Caco-2 (cell line): ENCODE measurements around the gene SLC14A1. TPM values are rescaled to one million over a fixed set of nuclear protein-coding genes. Genes with fewer than 3 reads are reported as not detected.
A peak's percentile ranks its signal among the peaks of the same experiment; 100 is the strongest.

Source experiments
- BruUV-seq: library from RNA; stranded (reverse); fragments of 400-500 nt; replicated peaks from 2 replicates; lab custom pipeline; 2021; lab: Mats Ljungman, UMichigan
- CTCF ChIA-PET: fragments of 300-600 bp; sonication (Branson Sonifier 250); formaldehyde crosslinking; loops from one replicate; lab custom pipeline; 2022; ENCODE audit warnings: antibody characterized with exemption; lab: Charles Lee
- POLR2A ChIA-PET: fragments of 300-600 bp; sonication (Branson Sonifier 250); formaldehyde crosslinking; loops from one replicate; lab custom pipeline; 2022; ENCODE audit warnings: antibody characterized with exemption; lab: Charles Lee
- DNase-seq, 2 experiments: peaks; one replicate each; pipeline versions ENCODE4 v3.0.0 to v3.0.0-alpha.2; 2020 to 2022
- H3K27me3 ChIP-seq: replicated peaks from 2 replicates; pipeline ENCODE4 v1.6.0; 2011; ENCODE audit warnings: low read length; ENCODE audit not compliant: control insufficient read depth, insufficient read depth
- H3K36me3 ChIP-seq: 2 replicates; pipeline ENCODE4 v1.5.1; 2011; ENCODE audit warnings: low read length; ENCODE audit not compliant: control insufficient read depth, insufficient read depth
- H3K4me1 ChIP-seq: fragments of 250-450 bp; sonication (Bioruptor Pico); 2 replicates; pipeline ENCODE4 v1.5.1; 2020; ENCODE audit warnings: mild to moderate bottlenecking
- H3K4me3 ChIP-seq: 2 replicates; pipeline ENCODE4 v1.5.1; 2011; ENCODE audit warnings: low read depth, mild to moderate bottlenecking, control low read depth, low read length
- H3K9me3 ChIP-seq: fragments of 250-450 bp; sonication (Bioruptor Pico); 2 replicates; pipeline ENCODE4 v1.5.1; 2020; ENCODE audit warnings: mild to moderate bottlenecking, moderate library complexity
- H3K27ac Mint-ChIP-seq: one replicate; pipeline ENCODE4 v1.8.0; 2022; ENCODE audit warnings: mixed read lengths; ENCODE audit not compliant: unreplicated experiment
- H3K27me3 Mint-ChIP-seq: one replicate; pipeline ENCODE4 v1.8.0; 2022; ENCODE audit warnings: mixed read lengths; ENCODE audit not compliant: insufficient read depth, unreplicated experiment
- H3K36me3 Mint-ChIP-seq: one replicate; pipeline ENCODE4 v1.8.0; 2022; ENCODE audit warnings: mild to moderate bottlenecking, mixed read lengths; ENCODE audit not compliant: insufficient read depth, unreplicated experiment
- H3K4me1 Mint-ChIP-seq: one replicate; pipeline ENCODE4 v1.8.0; 2022; ENCODE audit warnings: low read depth, mixed read lengths; ENCODE audit not compliant: unreplicated experiment
- H3K4me3 Mint-ChIP-seq: one replicate; pipeline ENCODE4 v1.8.0; 2022; ENCODE audit warnings: mild to moderate bottlenecking, moderate library complexity, mixed read lengths; ENCODE audit not compliant: unreplicated experiment
- H3K9me3 Mint-ChIP-seq: one replicate; pipeline ENCODE4 v1.8.0; 2022; ENCODE audit warnings: mixed read lengths; ENCODE audit not compliant: unreplicated experiment
- CTCF ChIP-seq, 2 experiments: fragments of 200-600 bp in 1 of 2; IDR thresholded peaks; 1 replicate in 1 of 2; 2 replicates in 1 of 2; pipeline versions ENCODE4 v1.5.1 to v1.8.0; 2011 to 2022; ENCODE audit warnings: antibody characterized with exemption in 1 of 2, control low read depth in 1 of 2, inconsistent platforms in 1 of 2, low read depth in 1 of 2, low read length in 1 of 2, mild to moderate bottlenecking in 1 of 2, moderate library complexity in 1 of 2; ENCODE audit not compliant: insufficient read depth in 1 of 2, severe bottlenecking in 1 of 2, unreplicated experiment in 1 of 2
- intact Hi-C: fragments of 100-400 bp; cut with micrococcal nuclease; formaldehyde crosslinking; loops from one replicate; pipeline ENCODE4 v1.10.0; 2022; ENCODE audit not compliant: unreplicated experiment
- total RNA-seq: library from RNA; stranded (reverse); gene quantifications from 2 replicates; pipeline ENCODE4 v1.2.3, GENCODE V29; 2022

Gene SLC14A1
- total RNA-seq, 1 experiment from 2014 or later = not detected

- no peak overlapping the region for H3K4me3 ChIP-seq
- H3K4me3 Mint-ChIP-seq = no peak overlapping the region
- no peaks in the 10 kb centered on the region for H3K9me3 Mint-ChIP-seq
- H3K36me3 Mint-ChIP-seq = no peaks in the 10 kb centered on the region
- intact Hi-C loops = no loop called here
- ChIA-PET POLR2A (no interaction called here), CTCF (no interaction called here)
- no peak overlapping the region for H3K27ac Mint-ChIP-seq
- H3K9me3 ChIP-seq = no peaks in the 10 kb centered on the region
- no peak for DNase-seq
- no peaks in the 10 kb centered on the region for H3K4me1 Mint-ChIP-seq
- no peaks in the 10 kb centered on the region for H3K27me3 ChIP-seq
- TF ChIP-seq CTCF (IDR thresholded peaks at IDR 0.05; ENCODE audit: insufficient read depth in 1 of 2, low read depth in 1 of 2, low read length in 1 of 2, severe bottlenecking in 1 of 2, unreplicated experiment in 1 of 2) = no peak
- BruUV-seq = no TSS peak
- no peaks in the 10 kb centered on the region for H3K36me3 ChIP-seq
- H3K27me3 Mint-ChIP-seq = no peaks in the 10 kb centered on the region
- H3K4me1 ChIP-seq = no peaks in the 10 kb centered on the region
Observed at GRCh38 chr18:45775743-45776142, 51.8 kb downstream of the SLC14A1 start.

GRCh38 chr18:45777393-45777792 lies 53.4 kb downstream of the SLC14A1 start:
- H3K4me3 ChIP-seq = no peak overlapping the region
- H3K36me3 Mint-ChIP-seq = no peaks in the 10 kb centered on the region
- TF ChIP-seq CTCF (IDR thresholded peaks at IDR 0.05; ENCODE audit: insufficient read depth in 1 of 2, low read depth in 1 of 2, low read length in 1 of 2, severe bottlenecking in 1 of 2, unreplicated experiment in 1 of 2) = no peak
- H3K4me3 Mint-ChIP-seq = no peak overlapping the region
- H3K9me3 ChIP-seq = no peaks in the 10 kb centered on the region
- no peaks in the 10 kb centered on the region for H3K27me3 Mint-ChIP-seq
- H3K9me3 Mint-ChIP-seq = no peaks in the 10 kb centered on the region
- BruUV-seq = no TSS peak
- H3K4me1 ChIP-seq = no peaks in the 10 kb centered on the region
- CTCF ChIA-PET = no interaction called here
- POLR2A ChIA-PET = no interaction called here
- H3K4me1 Mint-ChIP-seq = no peaks in the 10 kb centered on the region
- H3K27ac Mint-ChIP-seq = no peak overlapping the region
- intact Hi-C loops = no loop called here
- DNase-seq = no peak
- H3K36me3 ChIP-seq = no peaks in the 10 kb centered on the region
- H3K27me3 ChIP-seq = no peaks in the 10 kb centered on the region

- ChIA-PET POLR2A (no interaction called here), CTCF (no interaction called here)
- no peaks in the 10 kb centered on the region for H3K36me3 ChIP-seq
- H3K9me3 ChIP-seq = no peaks in the 10 kb centered on the region
- BruUV-seq = no TSS peak
- Mint-ChIP-seq H3K9me3 (no peaks in the 10 kb centered on the region), H3K4me1 (peaks cover 9% of the 10 kb centered on the region), H3K27me3 (no peaks in the 10 kb centered on the region), H3K27ac (no peak overlapping the region), H3K4me3 (no peak overlapping the region), H3K36me3 (no peaks in the 10 kb centered on the region)
- peak in 1 of 2 experiments; percentile 23 for DNase-seq
- TF ChIP-seq CTCF (IDR thresholded peaks at IDR 0.05; ENCODE audit: insufficient read depth in 1 of 2, low read depth in 1 of 2, low read length in 1 of 2, severe bottlenecking in 1 of 2, unreplicated experiment in 1 of 2) = no peak
- H3K27me3 ChIP-seq = no peaks in the 10 kb centered on the region
- intact Hi-C loops = no loop called here
- H3K4me3 ChIP-seq = no peak overlapping the region
- H3K4me1 ChIP-seq = peaks cover 14% of the 10 kb centered on the region
Observed at GRCh38 chr18:45780568-45780967, 56.6 kb downstream of the SLC14A1 start.
